HG03139 (cell line): Measurements from ENCODE around the gene SMIM24.
"Not testable (repeated sequence)": the region's sequence is repeated elsewhere in the genome, so short reads cannot be mapped to it uniquely, and the experiment has no call there.

Source experiments
- ATAC-seq: cut with Tn5 transposase; IDR thresholded peaks from one replicate; pipeline ENCODE4 v1.9.1; 2021; ENCODE audit not compliant: unreplicated experiment

Gene SMIM24

DNA sequence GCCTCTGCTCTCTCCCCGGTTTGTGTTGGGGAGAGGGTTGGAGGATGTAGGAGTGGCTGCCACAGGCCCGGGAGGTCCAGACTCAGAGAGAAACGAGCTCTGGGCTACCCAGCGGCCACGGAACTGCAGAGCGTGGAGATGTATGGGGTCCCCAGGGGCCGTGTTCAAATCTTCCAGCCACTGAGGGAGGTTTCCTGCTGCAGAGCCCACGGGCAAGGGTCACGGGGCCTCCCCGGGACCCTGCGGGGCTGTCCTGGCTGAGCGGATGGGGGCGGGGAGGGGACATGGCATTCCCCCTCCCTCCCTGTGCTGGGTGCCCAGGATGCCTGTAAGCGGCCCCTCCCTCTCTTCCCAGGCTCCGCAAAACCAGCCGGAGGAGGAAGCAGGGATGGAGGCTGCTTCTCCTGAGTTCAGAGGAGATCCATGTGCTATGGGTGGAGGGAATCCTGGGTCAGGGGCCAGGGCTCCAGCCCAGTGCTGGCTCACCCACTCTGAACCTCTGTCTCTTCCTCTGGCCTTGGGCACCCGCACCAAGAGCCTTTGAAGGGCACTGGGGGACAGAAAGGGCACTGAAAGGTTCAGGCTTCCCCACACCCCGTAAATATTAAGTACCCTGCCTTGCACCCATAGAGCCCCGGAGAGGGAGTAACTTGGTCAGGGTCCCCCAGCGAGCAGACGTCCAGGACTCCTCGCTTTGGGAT, 22.6 kb downstream of the SMIM24 start:
- ATAC-seq: no peak

DNA sequence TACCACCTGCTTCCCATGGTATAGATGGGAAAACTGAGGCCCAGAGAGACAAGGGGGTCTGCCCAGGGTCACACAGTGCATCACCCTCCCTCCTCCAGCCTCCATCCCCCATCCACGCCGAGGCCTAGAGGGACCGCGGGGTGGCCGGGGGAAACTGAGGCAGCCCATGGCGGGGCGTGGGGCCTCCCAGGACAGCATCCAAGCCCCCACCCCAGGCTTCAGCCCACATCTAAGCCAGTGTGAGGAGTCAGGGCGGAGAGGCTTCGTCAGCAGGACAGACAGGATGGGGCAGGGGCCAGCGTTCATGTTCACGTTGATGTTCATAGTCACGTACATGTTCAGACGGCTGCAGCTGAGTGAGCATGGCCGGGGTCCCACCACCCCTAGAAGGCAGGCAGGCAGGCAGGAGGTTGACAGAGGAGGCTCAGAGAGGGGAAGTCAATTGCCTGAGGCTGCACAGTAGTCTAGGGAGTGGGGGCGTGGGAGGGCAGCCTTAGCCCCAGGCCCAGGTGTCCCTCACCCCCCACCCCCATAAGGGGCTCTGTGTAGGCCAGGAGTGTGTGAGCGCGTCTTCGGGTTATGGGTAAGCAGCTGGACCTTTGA, 23.3 kb downstream of the SMIM24 start:
- no peak for ATAC-seq

DNA sequence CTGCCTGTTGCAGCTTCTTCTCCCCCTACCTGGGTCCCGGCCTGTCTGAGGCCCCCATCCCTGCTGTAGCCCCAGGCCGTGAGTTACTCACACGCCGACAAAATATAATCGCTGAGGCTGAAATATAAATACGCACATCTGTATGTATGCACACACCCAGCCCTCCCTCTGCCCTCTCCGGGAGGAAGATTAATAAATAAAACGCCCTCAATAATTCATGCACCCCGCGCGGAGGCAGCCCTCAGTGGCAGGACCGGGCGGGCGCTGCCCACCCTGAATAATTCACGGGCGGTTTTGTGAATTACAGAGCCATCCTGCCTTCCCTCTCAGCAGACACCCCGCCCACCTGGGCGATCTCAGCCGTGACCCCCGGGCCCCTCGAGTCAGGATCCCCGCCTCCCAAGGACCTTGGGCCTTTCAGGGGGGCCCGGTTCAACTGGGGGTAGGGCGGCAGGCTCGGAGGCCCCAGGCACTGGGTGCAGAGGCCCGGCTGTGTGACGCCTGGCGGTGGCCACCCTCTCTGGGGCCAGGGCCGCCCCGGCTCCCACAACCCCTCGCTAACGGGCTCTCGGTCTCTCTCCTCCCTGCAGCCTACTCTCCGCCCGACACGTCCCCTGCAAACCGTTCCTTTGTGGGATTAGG, 24.2 kb downstream of the SMIM24 start:
- ATAC-seq: no peak

DNA sequence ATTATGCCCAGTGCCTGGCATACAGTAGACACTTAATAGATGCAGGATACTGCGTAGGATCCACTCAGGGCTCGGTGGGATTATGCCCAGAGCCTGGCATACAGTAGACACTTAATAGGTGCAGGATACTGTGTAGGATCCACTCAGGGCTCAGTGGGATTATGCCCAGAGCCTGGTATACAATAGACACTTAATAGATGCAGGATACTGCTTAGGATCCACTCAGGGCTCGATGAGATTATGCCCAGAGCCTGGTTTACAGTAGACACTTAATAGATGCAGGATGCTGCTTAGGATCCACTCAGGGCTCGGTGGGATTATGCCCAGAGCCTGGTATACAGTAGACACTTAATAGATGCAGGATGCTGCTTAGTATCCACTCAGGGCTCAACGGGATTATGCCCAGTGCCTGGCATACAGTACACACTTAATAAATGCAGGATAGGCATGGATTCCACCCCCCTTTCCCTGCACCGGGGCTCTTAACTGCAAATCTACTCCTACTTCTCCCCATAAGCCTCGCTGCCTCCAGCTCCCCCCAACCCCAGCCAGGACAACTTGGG, 24.9 kb downstream of the SMIM24 start:
- ATAC-seq: no peak

DNA sequence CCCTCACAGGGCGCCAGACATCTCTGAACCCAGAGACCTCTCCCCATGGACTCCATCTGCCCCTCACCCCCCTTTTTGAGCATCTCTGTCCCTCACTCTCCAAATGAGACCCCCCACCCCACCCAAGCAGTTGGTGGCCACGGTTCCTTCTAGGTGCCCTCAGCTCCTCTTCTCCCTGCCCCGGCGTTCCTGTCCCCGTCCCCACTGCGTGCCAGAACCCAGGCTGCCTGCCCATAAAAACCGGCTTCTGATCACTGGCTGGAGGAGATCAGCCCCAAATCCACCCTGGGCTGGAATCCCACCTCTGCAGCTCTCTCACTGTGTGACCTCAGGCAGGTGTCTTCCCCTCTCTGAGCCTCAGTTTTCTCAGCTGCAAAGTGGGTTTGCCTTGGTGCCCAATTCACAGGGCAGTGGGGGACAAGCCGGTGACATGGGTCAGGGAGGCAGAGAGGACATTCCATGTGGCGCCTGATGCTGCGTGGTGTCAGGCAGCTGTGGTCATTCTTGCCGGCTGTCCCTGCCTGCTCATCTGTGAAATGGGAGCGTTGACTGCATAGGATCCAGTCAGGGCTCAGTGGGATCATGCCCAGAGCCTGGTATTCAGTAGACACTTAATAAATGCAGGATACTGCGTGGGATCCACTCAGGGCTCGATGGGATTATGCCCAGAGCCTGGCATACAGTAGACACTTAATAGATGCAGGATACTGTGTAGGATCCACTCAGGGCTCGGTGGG, 25.5 kb downstream of the SMIM24 start:
- no peak for ATAC-seq

DNA sequence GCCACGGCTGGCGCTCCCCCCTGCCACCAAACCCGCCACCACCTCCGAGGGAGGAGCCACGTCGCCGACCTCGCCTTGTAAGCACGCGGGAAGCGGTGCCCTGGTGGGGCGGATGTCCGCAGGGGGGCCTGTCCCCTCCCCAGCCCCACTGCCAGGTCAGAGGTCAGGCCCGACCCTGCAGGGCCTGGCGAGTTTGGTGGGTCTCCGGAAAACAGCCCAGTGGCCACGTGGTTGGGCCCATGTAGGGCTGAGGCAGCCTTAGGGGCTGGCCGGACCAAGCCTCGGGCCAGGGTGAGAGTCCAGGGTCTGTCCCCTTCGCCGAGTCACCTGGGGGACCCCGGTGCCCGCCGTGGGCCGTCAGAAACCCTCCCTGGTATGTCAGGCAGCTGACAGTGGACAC, 26.5 kb downstream of the SMIM24 start:
- ATAC-seq: no peak

DNA sequence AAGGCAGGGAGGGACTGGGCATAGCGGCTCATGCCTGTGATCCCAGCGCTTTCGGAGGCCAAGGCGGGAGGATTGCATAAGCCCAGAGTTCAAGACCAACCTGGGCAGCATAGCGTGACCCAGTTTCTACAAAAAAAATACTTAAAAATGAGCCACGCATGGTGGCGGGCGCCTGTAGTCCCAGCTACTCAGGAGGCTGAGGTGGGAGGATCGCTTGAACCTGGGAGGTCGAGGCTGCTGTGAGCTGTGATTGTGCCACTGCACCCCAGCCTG, 27.4 kb downstream of the SMIM24 start:
- not testable (repeated sequence) for ATAC-seq

DNA sequence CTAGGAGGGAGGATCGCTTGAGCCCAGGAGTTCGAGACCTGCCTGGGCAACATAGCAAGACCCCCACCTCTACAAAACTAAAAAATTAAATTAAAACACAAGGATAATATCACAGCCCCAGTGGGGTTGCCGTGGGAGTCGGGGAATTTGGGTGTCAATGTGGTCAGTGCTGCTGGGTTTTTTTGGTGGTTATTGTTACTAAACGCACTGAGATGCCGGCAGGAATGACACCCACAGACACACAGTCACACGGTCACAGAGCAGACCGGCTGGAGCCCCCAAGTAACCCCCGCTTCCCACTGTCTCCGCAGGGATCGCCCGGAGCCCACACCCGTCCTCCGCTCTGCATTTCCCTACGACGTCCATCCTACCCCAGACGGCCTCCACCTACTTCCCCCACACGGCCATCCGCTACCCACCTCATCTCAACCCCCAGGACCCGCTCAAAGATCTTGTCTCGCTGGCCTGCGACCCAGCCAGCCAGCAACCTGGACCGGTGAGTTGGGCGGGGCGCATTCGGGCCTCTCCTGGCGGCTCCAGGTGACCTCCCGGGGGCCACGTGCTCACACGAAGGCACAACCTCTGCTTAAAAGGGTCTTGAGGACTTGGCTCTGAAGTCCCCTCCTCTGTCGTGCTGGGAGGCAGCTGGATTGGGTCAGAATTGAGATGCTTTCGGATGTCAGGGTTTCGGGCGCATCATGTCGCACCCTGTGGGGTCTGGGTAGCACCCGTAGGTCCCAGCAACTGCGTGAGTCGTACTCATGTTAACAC, 28.0 kb downstream of the SMIM24 start:
- no peak for ATAC-seq

DNA sequence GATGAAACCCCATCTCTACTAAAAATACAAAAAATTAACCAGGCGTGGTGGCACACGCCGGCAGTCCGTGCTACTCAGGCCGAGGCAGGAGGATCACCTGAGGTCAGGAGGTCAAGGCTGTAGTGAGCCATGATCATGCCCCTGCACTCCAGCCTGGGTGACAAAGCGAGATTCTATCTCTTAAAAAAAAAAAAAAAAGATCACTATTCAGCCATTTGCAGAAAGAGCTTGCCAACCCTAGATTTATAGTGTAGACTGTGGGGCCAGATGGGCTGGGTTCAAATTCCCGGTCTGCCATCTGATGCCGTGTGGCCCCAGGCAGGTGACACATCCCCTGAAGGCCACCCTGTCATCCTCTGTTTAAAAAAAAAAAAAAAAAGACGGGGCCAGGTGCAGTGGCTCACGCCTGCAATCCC, 28.9 kb downstream of the SMIM24 start:
- no peak for ATAC-seq

DNA sequence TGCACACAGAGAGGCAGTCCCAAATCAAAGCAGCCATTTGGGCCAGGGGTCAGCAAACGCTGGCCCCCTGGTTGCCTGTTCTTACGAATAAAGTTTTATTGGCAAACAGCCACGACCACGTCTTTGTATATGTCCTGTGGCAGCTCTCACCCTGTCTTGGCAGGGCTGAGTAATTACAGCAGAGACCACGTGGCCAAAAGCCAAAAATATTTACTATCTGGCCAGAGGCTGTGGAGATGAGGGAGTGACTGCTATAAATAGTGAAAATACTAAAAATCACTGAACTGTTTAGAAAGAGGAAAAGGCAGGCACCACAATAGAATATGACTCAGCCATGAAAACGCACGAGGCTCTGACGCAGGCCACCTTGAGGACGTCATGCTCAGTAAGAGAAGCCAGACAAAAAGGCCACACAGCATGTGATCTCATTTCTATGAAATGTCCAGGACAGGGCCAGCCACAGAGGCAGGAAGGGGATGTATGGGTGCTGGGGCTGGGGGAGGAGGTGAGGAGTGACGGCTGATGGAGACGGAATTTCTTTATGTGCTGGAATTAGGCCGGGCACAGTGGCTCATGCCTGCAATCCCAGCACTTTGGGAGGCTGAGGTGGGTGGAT, 29.4 kb downstream of the SMIM24 start:
- no peak for ATAC-seq

DNA sequence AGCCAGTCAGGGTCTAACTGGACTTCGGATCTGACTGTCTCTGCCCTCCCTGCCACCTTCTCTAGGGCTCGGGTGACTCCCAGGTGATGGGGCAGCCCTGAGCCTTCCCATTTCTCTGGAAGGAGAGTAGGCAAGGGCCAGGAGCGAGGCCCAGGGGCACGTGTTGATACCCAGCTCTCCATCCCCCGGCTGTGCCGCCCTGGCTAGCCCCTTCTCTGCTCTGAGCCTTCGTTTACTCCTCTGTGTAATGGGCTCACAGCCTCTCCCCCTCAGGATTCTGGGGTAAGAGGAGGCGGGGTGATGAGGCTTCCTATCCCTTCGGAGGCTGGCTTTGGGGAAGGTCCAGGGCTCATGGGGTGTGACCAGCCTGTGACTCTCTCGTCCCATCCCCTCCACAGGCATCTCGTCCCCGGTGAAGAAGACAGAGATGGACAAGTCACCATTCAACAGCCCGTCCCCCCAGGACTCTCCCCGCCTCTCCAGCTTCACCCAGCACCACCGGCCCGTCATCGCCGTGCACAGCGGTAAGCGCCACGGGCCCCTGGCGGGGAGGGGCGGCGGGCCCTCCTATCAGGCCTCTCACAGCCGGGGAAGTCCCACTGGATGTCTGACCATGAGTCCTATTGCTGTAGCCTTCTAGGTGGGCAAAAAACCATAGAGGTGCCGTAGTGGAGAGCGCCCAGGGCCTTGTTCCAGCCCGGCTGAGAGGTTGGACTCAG, 31.6 kb downstream of the SMIM24 start:
- ATAC-seq: no peak

DNA sequence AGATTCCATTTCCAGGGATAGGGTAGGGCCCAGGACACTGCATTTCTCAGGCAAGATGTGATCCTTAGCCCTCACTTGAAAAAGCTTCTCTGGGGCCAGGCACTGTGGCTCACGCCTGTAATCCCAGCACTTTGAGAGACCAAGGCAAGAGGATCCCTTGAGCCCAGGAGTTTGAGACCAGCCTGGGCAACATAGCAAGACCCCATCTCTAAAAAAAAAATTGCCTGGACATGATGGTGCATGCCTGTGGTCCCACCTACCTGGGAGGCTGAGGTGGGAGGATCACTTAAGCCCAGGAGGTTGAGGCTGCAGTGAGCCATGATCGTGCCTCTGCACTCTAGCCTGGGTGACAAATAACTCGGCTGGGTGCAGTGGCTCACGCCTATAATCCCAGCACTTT, 33.7 kb downstream of the SMIM24 start:
- ATAC-seq: not testable (repeated sequence)

DNA sequence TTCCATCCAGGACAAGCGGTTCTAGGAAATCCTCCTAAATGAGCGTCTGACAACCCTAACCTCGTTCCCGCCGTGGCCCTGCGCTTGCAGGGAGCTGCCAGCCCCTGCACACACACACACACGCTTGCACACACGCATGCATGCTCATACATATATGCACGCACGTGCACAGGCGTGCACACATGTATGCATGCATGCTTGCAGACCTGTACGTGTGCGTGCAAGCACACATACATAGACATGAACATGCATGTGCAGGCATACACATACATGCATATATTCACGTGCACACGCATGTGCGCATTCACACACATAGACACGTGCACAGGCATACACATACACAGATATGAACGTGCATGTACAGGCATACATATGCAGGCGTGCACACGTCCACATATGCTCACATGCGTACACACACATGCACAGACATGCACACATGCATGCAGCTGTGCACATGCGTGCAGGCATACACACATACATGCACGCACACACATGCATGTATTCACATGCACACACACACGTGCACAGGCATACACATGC, 35.6 kb downstream of the SMIM24 start:
- no peak for ATAC-seq

DNA sequence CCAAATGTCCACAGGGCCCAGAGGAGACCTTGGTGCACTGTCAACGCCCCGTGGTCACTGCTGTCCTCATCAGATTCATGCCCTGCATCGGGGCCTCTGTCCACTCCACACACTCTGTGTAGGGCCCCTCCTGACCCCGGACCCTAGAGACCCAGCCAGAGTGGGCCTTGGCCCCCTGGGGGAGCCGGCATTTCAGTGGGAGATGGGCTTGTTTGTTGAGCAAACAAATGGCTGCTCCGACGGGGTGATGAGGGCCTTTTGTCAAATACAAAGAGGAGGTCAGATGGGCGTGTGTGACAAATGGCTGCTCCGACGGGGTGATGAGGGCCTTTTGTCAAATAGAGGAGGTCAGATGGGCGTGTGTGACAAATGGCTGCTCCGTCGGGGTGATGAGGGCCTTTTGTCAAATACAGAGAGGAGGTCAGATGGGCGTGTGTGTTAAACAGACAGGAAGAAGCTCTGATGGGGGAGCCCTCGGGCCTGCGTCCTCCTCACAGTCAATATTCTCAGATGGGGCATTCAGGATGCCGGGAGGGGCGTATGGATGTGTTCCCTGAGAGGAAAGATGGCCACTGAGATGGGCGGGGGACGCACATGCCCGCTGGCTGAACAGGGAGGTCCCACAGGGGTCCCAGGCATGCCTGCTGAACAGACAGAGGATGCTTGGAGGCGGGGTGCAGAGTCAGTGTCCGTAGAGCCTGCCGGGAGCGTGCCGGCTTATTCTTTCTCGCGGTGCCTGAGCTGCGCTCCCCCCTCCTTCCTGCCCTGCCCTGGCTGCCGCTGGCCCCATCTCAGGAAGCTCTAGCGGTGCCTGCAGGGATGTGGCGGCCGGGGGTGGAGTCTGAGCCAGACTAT, 36.3 kb downstream of the SMIM24 start:
- ATAC-seq: no peak

DNA sequence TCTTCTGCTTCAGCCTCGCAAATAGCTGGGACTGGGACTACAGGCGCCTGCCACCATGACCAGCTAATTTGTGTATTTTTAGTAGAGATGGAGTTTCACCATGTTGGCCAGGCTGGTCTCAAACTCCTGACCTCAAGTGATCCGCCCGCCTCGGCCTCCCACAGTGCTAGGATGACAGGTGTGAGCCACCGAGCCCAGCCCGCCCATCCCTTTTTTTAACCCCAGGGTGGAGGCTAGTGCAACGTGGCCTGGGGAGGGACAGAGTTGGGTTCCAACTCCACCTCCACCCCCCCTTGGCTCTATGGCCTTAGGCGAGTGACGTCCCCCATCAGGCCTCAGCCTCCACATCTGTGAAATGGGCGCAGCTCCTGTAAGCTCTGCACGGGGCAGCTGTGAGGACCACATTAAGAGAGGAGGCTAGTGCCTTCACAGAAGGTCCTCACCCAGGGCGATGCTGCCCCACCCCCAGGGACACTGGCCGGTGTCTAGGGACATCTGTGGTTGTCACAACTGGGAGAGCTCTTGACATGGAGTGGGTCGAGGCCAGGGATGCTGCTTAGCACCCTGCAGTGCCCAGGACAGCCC, 37.7 kb downstream of the SMIM24 start:
- ATAC-seq: no peak

DNA sequence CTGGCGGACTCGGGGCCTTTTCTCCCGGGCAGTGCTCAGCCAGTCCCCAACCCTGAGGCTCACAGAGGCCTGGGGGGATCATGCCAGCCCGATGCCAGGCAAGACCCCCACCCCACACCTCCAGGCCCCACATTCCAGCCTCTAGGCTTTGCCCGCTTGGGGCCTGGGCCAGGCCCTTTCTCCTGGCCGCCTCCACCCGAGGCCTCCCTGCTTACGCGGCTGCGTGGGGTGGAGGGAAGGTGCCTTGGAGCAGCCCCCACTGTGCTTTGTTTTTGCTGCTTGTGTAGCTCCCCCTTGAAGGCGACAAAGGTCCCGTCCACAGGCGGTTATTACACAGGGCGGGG, 38.4 kb downstream of the SMIM24 start:
- ATAC-seq: no peak

DNA sequence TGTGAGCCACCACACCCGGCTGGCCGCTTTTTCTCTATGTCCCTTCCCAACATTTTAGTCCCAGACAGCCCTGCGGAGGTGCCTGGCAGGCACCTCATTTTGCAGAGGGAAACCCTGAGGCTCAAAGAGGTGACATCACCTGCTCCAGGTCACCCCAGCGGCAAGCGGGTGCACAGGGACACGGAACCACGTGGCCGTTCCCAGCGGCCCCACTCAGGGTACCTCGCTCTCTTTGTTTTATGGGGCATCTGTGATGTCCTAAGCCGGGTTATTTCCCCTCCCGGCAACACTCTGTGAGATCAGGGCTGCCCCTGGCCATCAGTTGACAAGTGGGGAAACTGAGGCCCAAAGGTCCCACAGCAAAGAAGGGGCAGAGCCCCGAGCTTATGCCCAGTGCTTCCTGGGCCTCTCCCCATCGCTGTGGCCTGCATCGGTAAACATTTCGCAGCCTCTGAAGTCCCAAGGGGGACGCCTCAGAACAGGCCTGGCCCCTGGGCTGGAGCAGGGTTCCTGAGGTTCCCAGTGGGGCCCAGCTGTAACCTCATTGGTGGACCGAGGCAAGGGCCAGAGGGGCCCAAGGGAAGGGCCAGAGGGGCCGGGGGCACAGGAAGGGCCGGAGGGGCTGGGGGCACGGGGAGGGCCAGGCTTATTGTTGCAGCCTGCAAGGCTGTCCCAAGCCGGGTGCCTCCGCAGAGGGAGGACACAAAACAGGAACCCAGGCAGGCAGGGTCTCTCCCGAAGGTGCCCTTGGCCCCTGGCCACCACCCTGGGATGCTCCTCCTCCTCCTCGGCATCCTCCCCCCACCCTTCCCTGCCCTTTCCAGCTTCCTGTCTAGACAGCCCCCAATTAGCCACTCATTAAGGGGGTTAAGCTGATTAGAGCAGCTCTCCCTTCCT, 39.0 kb downstream of the SMIM24 start:
- no peak for ATAC-seq
